Kidney capillary endothelial cell (primary cell): ENCODE measurements around the gene GPAT2.
A peak's percentile ranks its signal among the peaks of the same experiment; 100 is the strongest.
"Not testable (repeated sequence)": the region's sequence is repeated elsewhere in the genome, so short reads cannot be mapped to it uniquely, and the experiment has no call there.

Experiments used
- DNase-seq: peaks from one replicate; pipeline ENCODE4 v3.0.0-alpha.2; 2018; ENCODE audit warnings: low spot score

Gene GPAT2

DNA sequence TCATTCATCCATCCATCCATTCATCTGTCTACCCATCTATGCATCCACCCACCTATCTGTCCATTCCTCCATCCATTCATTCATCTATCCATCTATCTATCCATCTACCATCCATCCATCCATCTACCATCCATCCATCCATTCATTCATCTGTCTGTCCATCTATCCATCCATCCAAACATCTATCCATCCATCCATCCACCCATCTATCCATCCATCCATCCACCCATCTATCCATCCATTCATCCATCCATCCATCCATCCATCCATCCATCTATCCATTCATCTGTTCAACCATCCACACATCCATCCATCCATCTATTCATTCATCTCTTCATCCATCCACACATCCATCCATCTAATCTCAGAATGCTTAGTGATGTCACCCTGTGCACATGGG, 30.0 kb upstream of the GPAT2 start:
- DNase-seq, result not testable (repeated sequence)

- DNase-seq, result not testable (repeated sequence)
Measured at GRCh38 chr2:96064047-96064675, 29.4 kb upstream of the GPAT2 start.

GRCh38 chr2:96063116-96063899, 28.6 kb upstream of the GPAT2 start:
- DNase-seq, result peak; percentile 55

DNA sequence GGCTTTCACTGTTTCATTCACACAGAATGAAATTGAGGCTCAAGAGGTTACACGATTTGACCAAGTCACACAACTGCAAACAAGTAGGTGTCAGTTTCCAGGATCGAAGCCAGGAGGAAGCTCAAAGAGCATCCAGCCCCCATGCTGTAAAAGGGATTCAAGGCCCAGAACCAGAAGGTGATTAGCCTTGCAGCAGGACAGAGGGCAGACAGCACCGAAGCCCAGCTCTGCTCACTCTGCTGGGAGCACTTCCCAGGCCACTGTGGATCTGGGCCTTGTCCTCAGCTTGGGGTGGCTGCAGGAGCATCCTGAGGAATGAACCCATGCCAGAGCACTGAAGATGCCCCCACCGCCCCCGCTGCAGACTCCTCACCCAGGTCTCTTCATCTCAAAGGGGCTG, 27.8 kb upstream of the GPAT2 start:
- not testable (repeated sequence) for DNase-seq

DNA sequence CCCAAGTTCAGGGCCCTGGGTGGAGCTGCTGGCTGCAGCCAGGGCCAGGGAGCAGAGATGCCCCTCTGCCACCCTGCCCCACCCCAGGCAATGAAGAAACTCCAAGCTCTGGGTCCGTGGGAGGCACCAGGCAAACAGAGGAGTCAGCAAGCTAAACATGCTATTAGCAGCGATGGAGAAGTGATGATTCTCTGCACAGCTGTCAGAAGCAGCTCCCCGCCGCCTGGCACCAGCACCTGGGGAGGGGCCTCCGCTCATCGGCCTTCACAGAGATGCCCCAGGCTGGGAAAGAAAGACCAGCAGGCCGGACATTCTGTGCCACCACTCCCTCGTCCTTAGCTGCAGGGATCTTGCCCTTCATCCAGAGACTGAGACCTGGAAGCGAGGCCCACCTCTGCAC, 27.2 kb upstream of the GPAT2 start:
- not testable (repeated sequence) for DNase-seq

- not testable (repeated sequence) for DNase-seq
Measured at GRCh38 chr2:96061197-96061817, 26.6 kb upstream of the GPAT2 start.

DNA sequence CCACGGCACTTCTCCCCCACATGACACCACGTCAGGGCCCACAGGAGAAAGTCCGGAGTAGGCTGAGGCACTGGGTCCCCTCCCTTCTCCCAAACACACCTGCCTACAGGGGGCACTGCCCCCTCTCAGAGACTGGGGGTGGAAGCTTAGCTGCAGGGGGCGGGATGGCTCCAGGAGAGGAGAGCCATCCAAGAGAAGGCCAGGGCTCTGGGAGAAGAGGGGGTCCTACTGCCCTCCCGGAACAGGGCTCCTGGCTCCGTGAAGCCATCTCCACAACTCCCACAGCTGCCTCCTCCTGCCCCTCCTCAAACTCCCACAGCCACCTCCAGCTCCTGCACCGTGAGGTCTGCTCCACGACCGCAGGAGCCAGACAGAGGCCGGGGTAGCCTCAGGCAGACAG, 25.6 kb upstream of the GPAT2 start:
- not testable (repeated sequence) for DNase-seq

DNA sequence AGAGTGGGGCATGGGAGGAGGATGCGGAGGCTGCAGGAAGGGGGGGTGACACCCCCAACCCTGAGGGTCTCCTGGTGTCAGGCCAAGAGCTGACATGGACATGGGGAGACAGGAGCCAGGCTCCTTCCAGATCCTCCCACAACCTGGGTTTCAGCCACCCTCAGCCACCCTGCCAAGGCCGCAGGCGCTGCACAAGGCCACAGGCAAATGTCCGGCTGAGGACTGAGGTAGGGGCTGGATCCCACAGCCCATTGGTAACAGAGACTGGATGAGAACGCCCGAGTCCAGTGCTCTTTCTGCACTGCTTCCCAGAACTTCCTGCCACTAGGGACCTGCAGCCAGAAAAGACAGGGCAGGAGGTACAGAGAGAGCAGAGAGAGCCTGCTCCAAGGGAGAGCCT, 24.7 kb upstream of the GPAT2 start:
- DNase-seq, result not testable (repeated sequence)

GRCh38 chr2:96055830-96056229, 21.1 kb upstream of the GPAT2 start:
- DNase-seq, result not testable (repeated sequence)

DNA sequence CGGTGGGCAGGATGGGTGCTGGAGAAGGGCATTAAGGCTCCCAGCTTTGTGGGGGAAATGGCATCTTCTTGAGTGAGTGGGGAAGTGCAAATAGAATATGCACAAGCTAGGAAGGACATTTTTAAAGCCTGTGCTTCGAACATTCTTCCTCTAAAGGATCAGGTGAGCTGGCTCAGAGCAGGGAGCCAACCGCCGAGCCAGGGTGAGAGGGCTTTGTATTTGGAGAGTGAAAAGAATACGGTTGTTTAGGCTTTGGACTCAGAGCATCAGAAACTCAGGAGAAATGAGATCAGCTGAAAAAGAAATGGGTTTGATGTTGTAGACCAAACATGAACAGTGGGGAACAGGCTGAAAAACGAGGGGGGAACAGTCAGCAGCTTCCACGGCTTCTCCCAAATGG, 19.8 kb upstream of the GPAT2 start:
- DNase-seq, result not testable (repeated sequence)

DNA sequence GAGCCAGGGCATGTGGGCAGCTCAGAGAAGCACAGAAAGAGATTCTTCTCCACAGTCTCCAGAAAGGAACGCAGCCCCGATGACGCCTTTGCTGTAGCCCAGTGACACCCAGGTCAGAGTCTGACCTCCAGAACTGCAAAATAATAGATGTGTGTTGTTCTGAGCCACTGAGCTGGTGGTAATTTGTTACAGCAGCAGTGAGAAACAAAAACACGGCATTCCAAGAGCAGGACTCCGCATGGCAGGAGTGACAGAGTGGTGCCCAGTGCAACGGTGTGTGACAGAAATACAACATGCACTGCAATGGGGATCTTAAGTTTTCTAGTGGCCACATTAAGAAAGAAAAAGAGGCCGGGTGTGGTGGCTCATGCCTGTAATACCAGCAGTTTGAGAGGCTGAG, 18.7 kb upstream of the GPAT2 start:
- DNase-seq, result not testable (repeated sequence)

GRCh38 chr2:96052632-96053031, 17.9 kb upstream of the GPAT2 start:
- not testable (repeated sequence) for DNase-seq

GRCh38 chr2:96049917-96050262, 15.2 kb upstream of the GPAT2 start:
- not testable (repeated sequence) for DNase-seq

DNA sequence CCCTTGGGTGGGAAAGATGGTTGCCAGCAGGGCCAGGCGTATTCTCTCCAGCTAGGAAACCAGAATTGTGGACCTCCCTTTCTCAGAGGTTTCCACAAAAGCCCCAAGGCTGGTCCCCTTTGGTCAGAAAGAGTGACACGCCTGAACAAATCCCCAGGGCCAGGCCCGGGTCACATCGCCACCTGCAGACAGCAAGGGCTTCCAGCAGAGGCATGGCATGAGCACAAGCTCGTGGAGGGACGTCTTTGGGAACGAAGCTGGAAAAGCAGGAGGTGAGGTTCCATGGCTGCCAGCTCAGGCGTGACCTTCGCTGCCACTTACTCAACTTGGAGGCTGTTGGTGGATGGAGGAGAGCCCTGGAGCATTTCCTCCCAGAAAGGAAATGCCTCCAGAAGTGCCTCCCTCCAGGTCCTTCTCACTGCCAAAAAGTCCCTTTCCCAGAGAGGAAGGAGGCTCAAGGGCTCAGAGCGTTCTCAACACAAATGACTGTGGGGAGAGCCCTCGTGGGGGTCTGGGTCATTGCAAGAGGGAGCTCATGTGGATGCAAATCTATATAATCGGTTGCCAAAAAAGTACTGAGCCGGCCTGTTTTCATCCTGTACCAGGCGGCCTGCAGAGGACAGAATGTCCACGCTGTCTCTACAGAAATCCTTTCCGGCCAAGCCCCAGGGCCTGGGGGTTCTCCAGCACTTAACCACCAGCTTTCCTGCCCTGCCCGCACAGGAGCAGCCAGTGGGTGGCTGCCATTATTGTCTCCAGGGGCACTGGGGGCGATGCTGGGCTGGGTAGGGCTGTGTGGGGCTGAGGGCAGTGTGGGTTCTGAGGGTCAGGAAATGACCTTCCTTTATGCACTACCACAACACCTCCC, 14.6 kb upstream of the GPAT2 start:
- DNase-seq, result not testable (repeated sequence)

DNA sequence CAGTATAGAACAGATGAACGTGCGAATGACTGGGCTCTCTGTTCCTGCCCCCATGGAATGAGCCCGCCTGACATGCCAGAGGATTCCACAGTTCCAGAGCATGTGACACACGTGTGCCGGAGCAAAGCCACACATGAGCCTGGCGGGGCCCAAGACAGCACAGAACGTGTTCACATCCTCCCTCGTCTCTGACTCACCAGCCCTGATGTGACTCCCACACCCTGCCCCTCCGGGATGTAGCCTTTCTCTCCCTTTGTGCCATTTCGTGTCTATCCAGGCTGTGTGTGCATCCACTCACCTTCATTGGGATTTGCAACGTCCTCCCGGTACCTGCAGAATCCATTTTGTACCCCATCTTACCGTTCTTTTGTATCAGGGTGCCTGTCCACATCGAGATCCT, 838 bp upstream of the GPAT2 start:
- not testable (repeated sequence) for DNase-seq

- DNase-seq, result not testable (repeated sequence)
Measured at GRCh38 chr2:96033997-96034396, 719 bp downstream of the GPAT2 start.

- not testable (repeated sequence) for DNase-seq
Measured at GRCh38 chr2:96027725-96028325, 6.9 kb downstream of the GPAT2 start.

DNA sequence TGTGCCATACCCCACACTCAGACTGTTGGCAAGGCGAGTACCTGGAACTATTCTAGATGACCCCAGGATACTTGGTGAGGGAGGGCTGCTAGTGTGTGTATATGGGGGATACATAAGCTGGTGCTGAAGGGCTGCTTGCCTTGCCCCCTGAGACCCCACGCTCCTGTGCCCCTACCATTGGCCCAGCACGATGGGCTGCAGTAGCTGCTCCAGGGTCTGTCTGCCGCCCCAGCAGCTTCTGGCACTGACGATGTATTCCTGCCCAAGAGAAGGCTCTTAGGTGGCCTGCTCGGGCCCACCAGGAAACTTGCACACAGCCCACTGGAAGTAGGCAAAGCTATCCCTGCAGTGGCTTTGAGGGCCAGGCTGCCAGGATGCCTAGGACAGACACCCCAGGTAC, 9.0 kb downstream of the GPAT2 start:
- DNase-seq, result not testable (repeated sequence)

- no peak for DNase-seq
Measured at GRCh38 chr2:96025194-96025492, 9.6 kb downstream of the GPAT2 start.

DNA sequence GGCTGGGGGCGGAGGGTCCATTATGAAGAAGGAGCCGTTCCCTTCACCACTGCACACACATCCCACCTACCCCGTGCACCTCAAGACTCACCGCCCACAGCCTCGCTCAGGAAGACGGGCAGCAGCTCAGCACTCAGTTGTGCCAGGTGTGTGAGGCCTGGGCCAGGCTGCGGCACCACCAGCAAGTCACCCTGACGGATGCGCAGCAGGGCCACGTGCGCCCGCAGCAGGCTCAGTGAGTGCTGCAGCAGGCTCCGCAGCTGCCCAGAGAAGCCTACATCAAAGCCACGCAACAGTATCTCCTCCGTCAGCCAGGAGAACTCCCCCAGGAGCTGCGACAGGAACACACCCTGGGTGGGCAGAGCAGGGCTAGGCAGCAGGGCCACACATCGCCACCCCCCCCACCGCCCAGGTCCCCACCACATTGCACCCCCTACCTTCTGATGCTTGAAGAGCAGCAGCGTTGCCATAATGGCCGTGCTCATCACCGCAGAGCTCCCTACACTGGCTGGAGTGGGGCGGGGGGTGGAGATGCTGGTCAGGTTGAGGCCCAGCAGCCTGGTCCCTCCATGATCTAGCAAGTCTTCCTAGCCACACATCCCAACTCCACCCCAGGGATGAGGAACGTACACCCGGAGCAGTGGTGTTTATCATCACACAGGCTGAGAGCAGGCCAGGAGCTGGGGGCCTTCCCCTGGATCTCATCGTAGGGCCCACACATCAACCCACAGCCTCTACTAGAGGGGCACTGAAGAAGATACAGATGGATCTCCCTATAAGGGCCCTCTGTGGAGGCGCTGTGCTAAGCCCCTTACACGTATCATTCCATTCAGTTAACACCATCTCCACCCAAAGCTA, 10.2 kb downstream of the GPAT2 start:
- no peak for DNase-seq

DNA sequence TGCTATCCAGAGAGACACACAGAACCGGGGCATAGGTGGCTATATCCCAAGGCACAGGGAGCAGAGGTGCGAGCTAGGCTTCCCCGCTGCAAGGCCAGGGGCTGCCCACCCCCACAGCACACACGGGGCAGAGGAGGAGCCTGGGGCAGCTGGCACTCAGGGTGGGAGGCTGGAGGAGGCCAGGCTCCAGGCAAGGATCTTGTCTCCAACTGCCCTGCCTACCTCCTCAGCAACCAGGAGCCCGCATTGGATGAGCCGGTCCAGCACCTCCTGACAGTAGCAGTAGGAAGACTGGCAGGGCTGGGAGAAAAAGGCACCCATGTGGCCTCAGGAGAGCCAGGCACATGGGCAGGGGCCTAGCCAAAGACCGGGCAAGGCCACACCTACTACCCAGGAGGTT, 11.0 kb downstream of the GPAT2 start:
- DNase-seq, result not testable (repeated sequence)
